AG04449 (cell line): ENCODE data around the gene RGS1.

Experiments
- CTCF ChIA-PET: fragments of 350-600 bp; formaldehyde crosslinking; extraction: SDS; loops from one replicate; lab custom pipeline; 2021; ENCODE audit warnings: antibody characterized with exemption; lab: Yijun Ruan, JAX
- POLR2A ChIA-PET: fragments of 400-600, 350-600 bp; formaldehyde crosslinking; extraction: SDS; loops from one replicate; lab custom pipeline; 2020; ENCODE audit warnings: antibody characterized with exemption, inconsistent platforms; lab: Yijun Ruan, JAX
- DNase-seq: peaks from one replicate; pipeline ENCODE4 v3.0.0-alpha.2; 2010; ENCODE audit warnings: low read depth, low spot score
- H3K4me3 ChIP-seq: 2 replicates; pipeline ENCODE4 v1.5.1; 2011; ENCODE audit warnings: low read depth, mild to moderate bottlenecking, control low read depth, low read length
- TF ChIP-seq, protein P1 (sequence below): IDR thresholded peaks from one replicate; pipeline ENCODE4 v1.5.1; 2011; ENCODE audit warnings: mild to moderate bottlenecking, moderate library complexity, low read length, control low read depth, inconsistent platforms; ENCODE audit not compliant: insufficient read depth; ENCODE audit errors: missing control alignments

The RGS1 gene

DNA sequence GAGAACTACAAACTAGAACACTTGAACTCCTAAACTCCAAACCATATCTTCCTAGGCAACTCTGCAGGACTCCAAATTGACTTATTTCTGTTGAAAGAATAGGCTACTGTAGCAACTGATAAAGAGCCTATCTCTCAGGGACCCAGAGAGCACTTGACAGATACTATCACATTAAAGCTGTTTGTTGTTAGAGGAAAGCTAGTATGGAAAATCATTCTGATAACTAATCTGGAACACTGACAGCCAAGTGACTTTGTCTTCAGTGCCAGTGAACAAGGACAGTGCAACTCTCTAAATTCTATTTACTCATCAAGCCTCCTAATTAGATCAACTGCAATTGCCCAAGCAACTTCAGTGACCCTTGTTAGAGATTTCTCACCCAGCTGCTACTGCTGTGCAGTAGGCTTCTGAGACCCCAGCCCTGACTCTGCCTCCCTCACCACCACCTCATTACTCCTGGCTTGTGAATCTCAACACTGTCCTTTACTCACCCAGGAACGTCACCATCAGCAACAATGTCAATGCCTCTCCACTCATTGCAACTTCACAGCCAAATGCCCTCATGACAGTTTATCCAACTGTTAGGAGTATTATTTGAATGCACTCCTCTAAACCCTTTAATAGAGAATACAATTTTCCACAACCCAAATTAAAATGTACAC is 53.0 kb downstream of the RGS1 start:
- CTCF ChIA-PET: interaction anchor here (1.0 to 1.6 kb wide), 4 partner anchors 18 to 155 kb away, joined by 3 to 5 read pairs (median 3); no protein-coding TSS in a partner anchor
- POLR2A ChIA-PET: no interaction called here
- H3K4me3 ChIP-seq: no peak overlapping the region
- TF ChIP-seq, protein P1, sequence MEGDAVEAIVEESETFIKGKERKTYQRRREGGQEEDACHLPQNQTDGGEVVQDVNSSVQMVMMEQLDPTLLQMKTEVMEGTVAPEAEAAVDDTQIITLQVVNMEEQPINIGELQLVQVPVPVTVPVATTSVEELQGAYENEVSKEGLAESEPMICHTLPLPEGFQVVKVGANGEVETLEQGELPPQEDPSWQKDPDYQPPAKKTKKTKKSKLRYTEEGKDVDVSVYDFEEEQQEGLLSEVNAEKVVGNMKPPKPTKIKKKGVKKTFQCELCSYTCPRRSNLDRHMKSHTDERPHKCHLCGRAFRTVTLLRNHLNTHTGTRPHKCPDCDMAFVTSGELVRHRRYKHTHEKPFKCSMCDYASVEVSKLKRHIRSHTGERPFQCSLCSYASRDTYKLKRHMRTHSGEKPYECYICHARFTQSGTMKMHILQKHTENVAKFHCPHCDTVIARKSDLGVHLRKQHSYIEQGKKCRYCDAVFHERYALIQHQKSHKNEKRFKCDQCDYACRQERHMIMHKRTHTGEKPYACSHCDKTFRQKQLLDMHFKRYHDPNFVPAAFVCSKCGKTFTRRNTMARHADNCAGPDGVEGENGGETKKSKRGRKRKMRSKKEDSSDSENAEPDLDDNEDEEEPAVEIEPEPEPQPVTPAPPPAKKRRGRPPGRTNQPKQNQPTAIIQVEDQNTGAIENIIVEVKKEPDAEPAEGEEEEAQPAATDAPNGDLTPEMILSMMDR: no peak
- DNase-seq: no peak

DNA sequence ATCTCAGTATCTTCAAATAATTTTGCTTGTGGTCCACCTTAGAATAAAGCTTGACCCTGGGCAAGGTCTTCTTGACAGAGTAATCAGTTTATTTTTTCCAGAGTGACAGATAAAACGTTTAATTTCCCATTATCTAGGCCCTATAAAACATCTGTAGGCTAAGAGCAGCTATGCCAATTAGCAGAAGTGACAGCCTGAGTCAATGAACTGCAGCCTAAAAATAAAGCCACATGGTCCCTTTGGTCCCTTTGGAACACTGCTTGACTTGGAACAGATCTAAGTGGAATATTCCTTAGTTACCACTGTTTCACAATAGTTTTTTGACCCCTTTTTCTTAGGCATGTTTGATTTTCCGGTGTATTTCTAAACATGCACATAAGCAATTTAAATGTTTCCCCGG is 54.0 kb downstream of the RGS1 start:
- TF ChIP-seq, protein P1: no peak
- DNase-seq: no peak
- POLR2A ChIA-PET: no interaction called here
- no peak overlapping the region for H3K4me3 ChIP-seq
- CTCF ChIA-PET: interaction anchor here (0.7 to 1.2 kb wide), 2 partner anchors 10 to 152 kb away, joined by 3 read pairs; no protein-coding TSS in a partner anchor
